Sigmoid colon (tissue), 7 donors: ENCODE results near the gene GPX1. TPM values are rescaled to one million over a fixed set of nuclear protein-coding genes. Genes with fewer than 3 reads are reported as not detected.
A peak's percentile ranks its signal among the peaks of the same experiment; 100 is the strongest.
"Not testable (repeated sequence)": the region's sequence is repeated elsewhere in the genome, so short reads cannot be mapped to it uniquely, and the experiment has no call there.

Source experiments
- DNase-seq: peaks from one replicate; pipeline ENCODE4 v3.0.0-alpha.2; 2019
- H3K27ac ChIP-seq, 4 donors: fragments of 200-600 bp; sonication (generic); one replicate each; pipeline ENCODE4 v1.5.1; 2016 to 2019; ENCODE audit warnings: mild to moderate bottlenecking in 1 of 4
- H3K27me3 ChIP-seq, 3 donors: fragments of 200-600 bp; sonication (generic); one replicate each; pipeline ENCODE4 v1.5.1; 2019; ENCODE audit warnings: mild to moderate bottlenecking in 1 of 3
- H3K36me3 ChIP-seq, 4 donors: fragments of 200-600 bp; sonication (generic); one replicate each; pipeline ENCODE4 v1.5.1; 2016 to 2019
- H3K4me1 ChIP-seq, 4 donors: fragments of 200-600 bp; sonication (generic); one replicate each; pipeline ENCODE4 v1.5.1; 2017 to 2019
- H3K4me3 ChIP-seq, 4 donors: fragments of 200-600 bp; sonication (generic); one replicate each; pipeline ENCODE4 v1.5.1; 2017 to 2019; ENCODE audit warnings: mild to moderate bottlenecking in 2 of 4, moderate library complexity in 1 of 4
- H3K9me3 ChIP-seq, 4 donors: fragments of 200-600 bp in 3 of 4; sonication (generic) in 3 of 4; one replicate each; pipeline versions ENCODE4 v1.5.1 to v1.6.1; 2013 to 2019
- CTCF ChIP-seq, 4 experiments: fragments of 450-650 bp in 3 of 4; fragments of 200-600 bp in 1 of 4; IDR thresholded peaks; one replicate each; pipeline ENCODE4 v1.5.1; 2016 to 2019; ENCODE audit warnings: antibody characterized with exemption in 4 of 4, mild to moderate bottlenecking in 3 of 4, moderate library complexity in 2 of 4
- EP300 ChIP-seq, 4 donors: sonication (generic); formaldehyde crosslinking; IDR thresholded peaks; one replicate each; pipeline ENCODE4 v1.6.1; 2017; ENCODE audit warnings: antibody characterized with exemption in 4 of 4
- POLR2A ChIP-seq, 2 donors: fragments of 450-650 bp; IDR thresholded peaks; one replicate each; pipeline ENCODE4 v1.6.1; 2016; ENCODE audit warnings: antibody characterized with exemption in 2 of 2, mild to moderate bottlenecking in 2 of 2, moderate library complexity in 2 of 2
- POLR2AphosphoS5 ChIP-seq, 4 donors: sonication (generic); formaldehyde crosslinking; IDR thresholded peaks; one replicate each; pipeline ENCODE4 v1.6.1; 2017; ENCODE audit warnings: antibody characterized with exemption in 4 of 4
- WGBS, 2 donors: extraction: QIAGEN DNeasy Blood & Tissue Kit; methylation state at CpG; one replicate each; pipeline ENCODE4 v1.1.7; 2013; 5-methylcytosine and 5-hydroxymethylcytosine counted together
- intact Hi-C: fragments of 100-400 bp; cut with DNase I; formaldehyde crosslinking; loops from one replicate; pipeline ENCODE4 v1.15.1; 2023
- polyA plus RNA-seq, 3 donors: library from polyadenylated mRNA; stranded (reverse); fragments of 200-250 nt; gene quantifications; one replicate each; pipeline ENCODE4 v1.2.3, GENCODE V29; 2013
- total RNA-seq, 4 donors: library from RNA; depleted of rRNA; stranded (reverse); fragments of >200 nt; gene quantifications; one replicate each; pipeline ENCODE4 v1.1.0, GENCODE V29; 2016
- donor health status: healthy with polysubstance abuse.
- donor health status: Bipolar disorder and iron deficiency.
- donor health status: healthy.

The GPX1 gene
- total and polyA plus RNA-seq, 7 donors, result 164 to 380 (median 331) TPM

GRCh38 chr3:49352890-49353421 is 5.2 kb downstream of the GPX1 start:
- Histone ChIP-seq H3K4me1 (peaks cover 0 to 24% (median 16%) of the 10 kb centered on the region in 4 donors), H3K27me3 (no peaks in the 10 kb centered on the region), H3K4me3 (no peak overlapping the region), H3K9me3 (no peaks in the 10 kb centered on the region), H3K36me3 (peaks cover 0 to 13% (median 0%) of the 10 kb centered on the region in 4 donors), H3K27ac (peak overlapping the region in 3 of 4 donors; percentile 42 to 63 (median 60))
- WGBS, 2 donors, result 90% methylated on average over 5 of the region's 5 CpGs
- no peak for DNase-seq
- no peak for TF ChIP-seq POLR2AphosphoS5 (IDR thresholded peaks at IDR 0.05)
- no peak for TF ChIP-seq POLR2A (IDR thresholded peaks at IDR 0.05)
- TF ChIP-seq CTCF (IDR thresholded peaks at IDR 0.05), result no peak
- TF ChIP-seq EP300 (IDR thresholded peaks at IDR 0.05), result no peak
- intact Hi-C loops, result no loop called here

DNA sequence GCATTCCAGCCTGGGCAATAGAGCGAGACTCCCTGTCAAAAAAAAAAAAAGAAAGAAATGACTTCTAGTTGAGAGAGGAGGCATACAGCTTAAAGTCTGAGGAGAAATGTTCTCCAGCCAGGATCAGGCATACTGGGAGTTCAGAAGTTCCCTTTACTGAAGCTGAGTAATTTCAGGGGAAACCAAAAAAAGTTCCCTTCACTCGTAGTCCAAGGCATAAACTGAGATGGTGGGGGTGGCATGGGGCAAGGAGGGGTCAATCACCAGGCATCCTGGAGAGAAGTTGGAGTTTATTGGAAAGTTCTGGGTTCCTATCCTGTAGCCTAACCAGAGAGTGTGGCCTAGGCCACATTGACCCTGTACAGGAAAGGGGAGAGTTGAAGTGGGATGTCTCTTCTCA is 5.9 kb downstream of the GPX1 start:
- peaks cover 0 to 13% (median 0%) of the 10 kb centered on the region in 4 donors for H3K36me3 ChIP-seq
- WGBS, 2 donors, result 79 to 89% methylated on average over 2 of the region's 2 CpGs
- no peaks in the 10 kb centered on the region for H3K9me3 ChIP-seq
- H3K27ac ChIP-seq, result peak overlapping the region; percentile 42 to 63 (median 54)
- TF ChIP-seq CTCF (IDR thresholded peaks at IDR 0.05), result no peak
- no peak for TF ChIP-seq POLR2A (IDR thresholded peaks at IDR 0.05)
- no peak for TF ChIP-seq POLR2AphosphoS5 (IDR thresholded peaks at IDR 0.05)
- TF ChIP-seq EP300 (IDR thresholded peaks at IDR 0.05), result no peak
- no peak for DNase-seq
- no peak overlapping the region for H3K4me3 ChIP-seq
- no peaks in the 10 kb centered on the region for H3K27me3 ChIP-seq
- intact Hi-C loops, result no loop called here
- H3K4me1 ChIP-seq, result peaks cover 0 to 20% (median 14%) of the 10 kb centered on the region in 4 donors

- Histone ChIP-seq H3K4me1 (peaks cover 0 to 13% (median 7%) of the 10 kb centered on the region in 4 donors), H3K27ac (peak overlapping the region; percentile 42 to 63 (median 54)), H3K27me3 (no peaks in the 10 kb centered on the region), H3K4me3 (no peak overlapping the region), H3K9me3 (no peaks in the 10 kb centered on the region), H3K36me3 (peaks cover 0 to 12% (median 0%) of the 10 kb centered on the region in 4 donors)
- TF ChIP-seq POLR2AphosphoS5 (IDR thresholded peaks at IDR 0.05) (peak in 2 of 4 donors; percentile 8 to 17), POLR2A (IDR thresholded peaks at IDR 0.05) (no peak)
- DNase-seq, result no peak
- WGBS, 2 donors, result 24 to 27% methylated on average over 1 of the region's 1 CpG
- intact Hi-C loops, result no loop called here
Observed at GRCh38 chr3:49351521-49352011, 6.6 kb downstream of the GPX1 start.

- 72 to 77% methylated on average over 3 of the region's 3 CpGs for WGBS, 2 donors
- Histone ChIP-seq H3K4me1 (no peaks in the 10 kb centered on the region), H3K27ac (no peak overlapping the region), H3K9me3 (no peaks in the 10 kb centered on the region), H3K36me3 (no peaks in the 10 kb centered on the region), H3K4me3 (no peak overlapping the region), H3K27me3 (no peaks in the 10 kb centered on the region)
- DNase-seq, result no peak
- intact Hi-C loops, result no loop called here
- no peak for TF ChIP-seq CTCF (IDR thresholded peaks at IDR 0.05)
- no peak for TF ChIP-seq EP300 (IDR thresholded peaks at IDR 0.05)
- TF ChIP-seq POLR2AphosphoS5 (IDR thresholded peaks at IDR 0.05), result no peak
- TF ChIP-seq POLR2A (IDR thresholded peaks at IDR 0.05), result no peak
Observed at GRCh38 chr3:49349348-49350114, 8.6 kb downstream of the GPX1 start.

GRCh38 chr3:49348361-49348760 is 9.8 kb downstream of the GPX1 start:
- WGBS, 2 donors, result 94 to 96% methylated on average over 12 of the region's 12 CpGs
- intact Hi-C loops, result not testable (repeated sequence)

More at GRCh38 chr3:49348361-49348760, 9.8 kb downstream of the GPX1 start:
- H3K4me1 ChIP-seq, H3K36me3 ChIP-seq, H3K27me3 ChIP-seq, H3K9me3 ChIP-seq, DNase-seq, H3K27ac ChIP-seq, H3K4me3 ChIP-seq: not testable (repeated sequence)
